Activated CD8-positive, alpha-beta memory T cell treated with anti-CD3 and anti-CD28 coated beads, Interleukin-2, amount 50 U/mL, for 4 hours (primary cell): ENCODE measurements around the gene CACNA2D2.

Experiments
- DNase-seq: peaks from one replicate; pipeline ENCODE4 v3.0.0-alpha.2; 2020

The CACNA2D2 gene

GRCh38 chr3:50454481-50455070 lies 48.9 kb downstream of the CACNA2D2 start:
- no peak for DNase-seq

GRCh38 chr3:50453907-50454306 lies 49.5 kb downstream of the CACNA2D2 start:
- DNase-seq, result no peak

GRCh38 chr3:50450209-50450921 lies 53.1 kb downstream of the CACNA2D2 start:
- peak; percentile 63 for DNase-seq

- DNase-seq, result no peak
These were observed 54.5 kb downstream of the CACNA2D2 start for GRCh38 chr3:50448752-50449539.

- DNase-seq, result no peak
These were observed 56.1 kb downstream of the CACNA2D2 start for GRCh38 chr3:50447290-50447840.

- no peak for DNase-seq
These were observed 57.5 kb downstream of the CACNA2D2 start for GRCh38 chr3:50445919-50446318.

- DNase-seq, result no peak
These were observed 58.7 kb downstream of the CACNA2D2 start for GRCh38 chr3:50444782-50445181.

GRCh38 chr3:50444213-50444612 lies 59.2 kb downstream of the CACNA2D2 start:
- no peak for DNase-seq

- no peak for DNase-seq
These were observed 60.4 kb downstream of the CACNA2D2 start for GRCh38 chr3:50442945-50443579.

GRCh38 chr3:50441424-50442217 lies 61.8 kb downstream of the CACNA2D2 start:
- DNase-seq, result no peak

- DNase-seq, result peak; percentile 79
These were observed 67.2 kb downstream of the CACNA2D2 start for GRCh38 chr3:50436114-50436674.

- no peak for DNase-seq
These were observed 67.9 kb downstream of the CACNA2D2 start for GRCh38 chr3:50435371-50436113.

- DNase-seq, result no peak
These were observed 69.5 kb downstream of the CACNA2D2 start for GRCh38 chr3:50433954-50434353.

- no peak for DNase-seq
These were observed 72.4 kb downstream of the CACNA2D2 start for GRCh38 chr3:50430950-50431435.

GRCh38 chr3:50430191-50430590 lies 73.2 kb downstream of the CACNA2D2 start:
- no peak for DNase-seq

GRCh38 chr3:50428007-50428633 lies 75.3 kb downstream of the CACNA2D2 start:
- no peak for DNase-seq

- DNase-seq, result no peak
These were observed 76.2 kb downstream of the CACNA2D2 start for GRCh38 chr3:50427217-50427616.

- no peak for DNase-seq
These were observed 77.5 kb downstream of the CACNA2D2 start for GRCh38 chr3:50425911-50426310.

- no peak for DNase-seq
These were observed 79.9 kb downstream of the CACNA2D2 start for GRCh38 chr3:50423543-50423942.

GRCh38 chr3:50422153-50422552 lies 81.3 kb downstream of the CACNA2D2 start:
- no peak for DNase-seq
